G401.6 (cell line): ENCODE measurements around the gene PLIN5.
A peak's percentile ranks its signal among the peaks of the same experiment; 100 is the strongest.

ENCODE experiments used
- FAIRE-seq: peaks from 2 replicates; lab custom pipeline; 2012; peaks lifted over from hg19 to GRCh38; lab: Jason Lieb, UNC

PLIN5 gene, protein sequence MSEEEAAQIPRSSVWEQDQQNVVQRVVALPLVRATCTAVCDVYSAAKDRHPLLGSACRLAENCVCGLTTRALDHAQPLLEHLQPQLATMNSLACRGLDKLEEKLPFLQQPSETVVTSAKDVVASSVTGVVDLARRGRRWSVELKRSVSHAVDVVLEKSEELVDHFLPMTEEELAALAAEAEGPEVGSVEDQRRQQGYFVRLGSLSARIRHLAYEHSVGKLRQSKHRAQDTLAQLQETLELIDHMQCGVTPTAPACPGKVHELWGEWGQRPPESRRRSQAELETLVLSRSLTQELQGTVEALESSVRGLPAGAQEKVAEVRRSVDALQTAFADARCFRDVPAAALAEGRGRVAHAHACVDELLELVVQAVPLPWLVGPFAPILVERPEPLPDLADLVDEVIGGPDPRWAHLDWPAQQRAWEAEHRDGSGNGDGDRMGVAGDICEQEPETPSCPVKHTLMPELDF

DNA sequence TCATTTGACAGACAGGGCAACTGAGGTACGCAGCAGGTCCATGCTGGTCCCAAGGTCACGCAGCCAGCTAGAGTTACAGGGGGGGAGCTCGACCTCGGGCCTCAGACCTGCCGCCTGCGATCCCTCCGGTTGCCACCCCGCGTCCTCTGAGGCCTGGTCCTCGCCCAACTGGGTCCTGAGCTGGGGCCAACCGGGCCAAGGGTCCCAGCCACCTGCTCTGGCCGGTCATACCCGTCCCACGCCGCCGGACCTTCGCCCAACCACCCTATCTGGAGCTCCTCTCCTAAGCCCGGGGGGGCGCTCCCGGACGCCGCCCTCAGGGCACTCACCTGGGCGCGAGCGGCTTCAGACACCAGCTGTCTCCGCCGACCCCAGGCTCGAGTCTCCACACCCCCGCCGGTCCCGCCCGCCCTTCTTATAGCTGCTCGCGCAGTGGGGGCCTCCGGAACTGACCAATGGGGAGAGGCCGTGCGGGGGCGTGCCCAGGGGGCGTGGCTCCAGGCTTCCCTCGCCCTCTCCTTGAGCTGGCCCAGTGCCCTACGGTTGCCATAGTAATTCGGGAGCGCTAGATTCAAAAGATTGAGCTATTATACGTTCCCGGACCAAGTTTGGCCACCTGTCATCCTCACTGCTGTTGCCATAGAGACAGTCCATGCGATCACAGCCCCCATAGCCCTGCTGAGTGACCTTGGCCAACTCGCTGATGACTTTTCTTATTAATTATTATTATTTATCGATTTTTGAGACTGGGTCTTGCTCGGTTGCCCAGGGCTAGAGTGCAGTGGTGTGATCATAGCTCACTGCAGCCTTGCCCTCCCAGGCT is at the start of gene PLIN5:
Gene PLIN5 (minus strand): TSS at position 389 of the 823 bp plus-strand sequence. CDS start 1,150 bp downstream, outside the sequence.
- no peak for FAIRE-seq

DNA sequence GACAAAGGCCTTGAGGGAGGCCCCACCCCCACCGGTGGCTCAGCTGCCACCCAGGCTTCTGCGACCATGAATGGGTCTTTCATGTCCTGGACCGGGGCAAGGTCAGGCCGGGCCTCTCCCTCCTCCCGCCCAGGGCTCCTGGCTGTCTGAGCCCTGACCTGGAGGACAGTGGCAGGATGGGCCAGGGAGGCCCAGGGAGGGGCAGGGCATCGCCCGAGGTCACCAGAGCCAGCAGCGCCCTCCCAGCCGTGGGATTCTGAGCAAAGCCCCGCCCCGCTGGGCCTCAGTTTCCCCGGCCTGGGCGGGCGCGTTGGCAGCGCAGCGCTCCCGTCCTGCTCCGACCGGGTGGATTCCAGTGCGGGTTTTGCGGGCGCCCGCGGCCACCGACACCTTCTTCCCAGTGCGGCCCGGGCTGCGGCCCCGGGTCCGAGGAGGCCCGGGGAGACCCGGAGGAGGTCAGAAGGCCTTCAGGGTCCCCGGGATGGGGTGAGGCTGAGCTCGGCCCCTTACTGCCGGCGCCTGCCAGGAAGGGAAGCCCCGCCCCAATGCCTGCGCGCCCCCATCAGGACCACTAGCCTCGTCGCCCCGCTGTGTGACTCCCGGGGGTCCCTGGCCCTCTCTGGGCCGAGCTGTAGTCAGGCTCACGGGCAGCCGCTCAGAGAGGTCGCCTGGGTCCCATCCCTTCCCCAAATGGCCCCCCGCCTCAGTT is 49.1 kb upstream of the PLIN5 start:
- FAIRE-seq: no peak

DNA sequence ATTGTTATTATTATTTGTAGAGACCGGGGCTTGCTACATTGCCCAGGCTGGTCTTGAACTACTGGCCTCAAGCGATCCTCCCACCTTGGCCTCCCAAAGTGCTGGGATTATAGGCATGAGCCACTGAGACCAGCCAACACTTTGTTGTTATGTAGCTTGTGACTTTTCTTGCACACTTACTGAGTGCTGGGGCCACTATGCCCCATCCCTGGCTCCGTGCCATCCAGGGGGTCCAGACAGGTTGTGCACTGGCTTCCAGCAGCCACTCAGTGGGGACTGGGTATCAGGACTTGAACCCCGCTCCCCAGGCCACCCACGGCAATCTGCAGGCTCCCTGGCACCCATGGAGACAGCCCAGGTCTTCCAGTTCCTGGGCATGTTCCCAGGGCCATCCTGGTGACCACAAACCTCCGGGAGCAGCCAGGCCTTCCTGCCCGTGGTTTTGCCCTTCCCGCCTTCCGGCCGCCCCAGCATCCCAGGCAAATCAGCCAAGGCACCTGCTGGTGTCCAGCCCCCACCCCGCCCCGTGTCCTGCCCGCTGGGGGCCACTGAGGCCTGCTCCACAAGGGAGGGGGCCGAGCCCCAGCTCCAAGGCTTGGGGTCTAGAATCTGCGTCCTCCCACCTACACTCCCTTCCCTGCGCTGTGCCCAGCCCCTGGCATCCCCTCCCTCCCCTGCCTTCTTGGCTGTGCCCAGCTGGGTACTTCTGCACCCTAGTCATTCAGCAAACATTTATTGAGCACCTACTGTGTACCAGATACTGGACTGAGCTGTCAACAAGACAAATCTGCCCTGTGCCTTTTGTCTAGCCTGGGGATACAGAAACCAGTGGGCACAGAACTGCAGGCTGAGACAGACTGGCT is 48.2 kb upstream of the PLIN5 start:
- no peak for FAIRE-seq

DNA sequence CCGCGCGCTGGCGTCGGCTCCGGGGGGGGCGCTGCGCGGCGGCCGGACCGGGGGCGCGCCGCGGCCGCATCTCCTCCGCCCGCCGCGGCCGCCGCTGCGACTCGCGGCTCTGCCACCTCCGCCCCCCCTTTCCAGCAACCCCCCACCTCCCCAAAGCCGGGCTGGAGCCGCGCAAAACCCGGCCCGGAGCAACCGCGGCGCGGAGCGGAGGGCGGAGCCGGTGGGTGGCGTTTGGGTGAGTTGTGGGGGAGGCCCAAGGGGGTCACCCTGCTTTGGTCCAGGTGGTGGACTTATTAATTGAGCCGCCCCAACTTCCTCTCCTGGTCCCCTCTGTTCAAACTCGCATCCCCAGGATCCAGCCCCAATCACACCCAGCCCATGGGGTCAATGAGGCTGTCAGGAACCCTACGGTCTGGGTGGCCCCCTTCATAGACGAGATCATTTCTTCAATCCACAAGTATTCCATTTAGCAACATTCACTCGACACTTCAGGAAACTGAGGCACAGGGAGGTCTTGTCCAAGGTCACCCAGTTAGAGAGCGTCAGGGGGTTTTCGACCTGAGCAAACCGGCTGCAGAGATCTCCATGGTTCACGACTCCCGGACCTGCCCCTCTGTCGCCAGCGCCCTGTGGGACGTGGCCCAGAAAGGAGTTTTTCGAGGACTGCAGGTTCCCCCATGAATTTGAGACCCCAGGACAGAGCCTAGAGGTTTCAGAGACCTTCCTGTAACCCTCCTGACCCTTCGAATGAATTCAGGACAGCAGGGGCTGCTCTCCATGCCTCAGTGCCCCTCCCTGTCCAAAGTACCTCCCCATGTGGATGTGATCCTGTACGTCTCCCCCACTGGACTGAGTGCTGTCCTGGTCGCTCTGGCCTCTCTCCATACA is 46.9 kb upstream of the PLIN5 start:
- no peak for FAIRE-seq

DNA sequence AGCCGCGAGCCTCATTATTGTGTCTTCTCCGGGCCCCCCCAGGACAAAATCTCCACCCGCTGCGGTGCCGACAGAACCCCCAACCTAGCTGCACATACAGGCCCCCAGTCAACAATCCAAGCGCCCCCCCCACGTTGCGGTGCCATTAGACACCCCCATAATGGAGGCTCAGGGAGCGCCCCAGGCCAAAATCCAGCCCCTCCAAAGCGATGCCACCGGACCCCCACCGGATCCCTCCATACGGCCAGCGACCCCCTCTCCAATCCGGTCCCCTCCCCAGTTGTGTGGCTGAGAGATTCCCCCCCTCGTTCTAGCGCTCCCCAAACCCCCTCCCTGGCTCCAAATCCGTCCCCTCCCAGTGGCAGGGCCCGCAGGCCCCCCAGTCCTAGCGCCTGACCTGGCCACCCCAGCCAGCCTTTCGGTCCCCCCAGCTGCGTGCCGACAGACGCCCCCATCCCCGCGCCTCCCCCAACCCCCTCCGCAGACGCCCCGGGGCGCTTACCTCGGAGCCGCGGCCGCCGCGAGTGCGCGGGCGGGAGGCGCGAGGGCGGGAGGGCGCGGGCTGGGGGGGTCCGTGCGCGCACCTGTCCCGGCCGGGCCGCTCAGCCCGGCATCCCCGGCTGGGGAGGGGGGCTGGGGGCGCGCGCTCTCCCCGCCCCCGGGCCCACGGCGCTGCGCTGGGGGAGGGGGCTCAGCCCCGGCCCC is 46.1 kb upstream of the PLIN5 start:
- FAIRE-seq: no peak

DNA sequence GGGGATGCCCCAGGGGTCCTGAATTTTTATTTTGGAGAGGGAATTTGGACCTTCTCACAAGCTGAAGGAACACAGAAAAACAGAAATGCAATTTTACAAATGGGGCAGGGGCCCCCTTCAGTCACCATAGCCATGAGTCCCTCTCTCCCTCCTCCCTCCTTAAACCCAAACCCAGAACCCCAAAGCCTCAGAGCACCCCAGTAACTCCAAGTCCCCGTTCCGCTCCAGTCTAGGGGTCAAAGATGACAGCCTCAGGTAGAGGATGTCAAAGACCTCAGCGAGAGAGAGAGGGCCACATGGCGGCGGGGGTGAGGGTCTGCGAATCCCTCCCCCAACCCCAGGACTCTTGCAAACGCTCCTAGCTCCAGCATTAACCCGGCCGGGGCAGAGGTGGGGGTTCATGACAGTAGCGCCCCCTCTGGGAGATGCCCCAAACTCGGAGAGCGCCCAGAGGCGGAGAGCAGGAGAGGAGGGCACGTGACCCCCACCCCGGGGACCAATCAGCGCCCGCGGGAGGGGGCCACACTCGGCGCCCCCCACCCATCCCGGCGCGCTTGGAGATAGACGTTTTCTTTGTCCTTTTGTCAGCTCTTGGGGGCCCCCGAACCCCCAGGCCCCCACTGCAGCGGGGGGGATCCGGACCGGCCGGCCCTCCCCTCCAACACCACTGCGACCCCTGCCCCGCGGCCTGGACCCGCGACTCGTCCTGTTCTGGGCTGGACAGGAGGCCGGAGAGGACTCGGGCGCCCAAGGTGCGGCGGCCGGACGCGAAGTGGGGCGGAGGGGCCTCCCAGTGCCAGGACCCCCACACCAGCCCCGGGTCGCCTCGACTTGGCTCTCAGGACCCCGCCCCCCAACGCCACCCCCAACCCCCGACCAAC is 45.2 kb upstream of the PLIN5 start:
- FAIRE-seq: no peak

DNA sequence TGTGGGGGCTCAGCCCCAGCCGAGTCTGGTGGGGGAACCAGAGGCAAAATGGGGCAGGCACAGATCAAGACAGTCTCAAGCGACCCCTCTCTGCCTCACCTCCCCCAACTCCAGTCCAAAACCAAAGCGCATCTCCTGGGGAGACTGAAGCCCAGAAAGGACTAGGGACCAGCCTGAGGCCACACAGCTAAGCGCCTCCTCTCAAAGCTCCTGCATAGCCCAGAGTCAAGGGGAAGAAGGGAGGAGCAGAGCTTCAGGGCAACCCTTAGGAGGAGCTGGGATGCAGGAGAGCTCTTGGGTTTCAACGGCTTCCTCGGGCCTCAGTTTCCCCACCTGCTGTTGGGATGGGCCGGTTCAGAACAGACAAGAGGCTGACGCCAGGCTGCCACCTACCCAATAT is 44.4 kb upstream of the PLIN5 start:
- no peak for FAIRE-seq

DNA sequence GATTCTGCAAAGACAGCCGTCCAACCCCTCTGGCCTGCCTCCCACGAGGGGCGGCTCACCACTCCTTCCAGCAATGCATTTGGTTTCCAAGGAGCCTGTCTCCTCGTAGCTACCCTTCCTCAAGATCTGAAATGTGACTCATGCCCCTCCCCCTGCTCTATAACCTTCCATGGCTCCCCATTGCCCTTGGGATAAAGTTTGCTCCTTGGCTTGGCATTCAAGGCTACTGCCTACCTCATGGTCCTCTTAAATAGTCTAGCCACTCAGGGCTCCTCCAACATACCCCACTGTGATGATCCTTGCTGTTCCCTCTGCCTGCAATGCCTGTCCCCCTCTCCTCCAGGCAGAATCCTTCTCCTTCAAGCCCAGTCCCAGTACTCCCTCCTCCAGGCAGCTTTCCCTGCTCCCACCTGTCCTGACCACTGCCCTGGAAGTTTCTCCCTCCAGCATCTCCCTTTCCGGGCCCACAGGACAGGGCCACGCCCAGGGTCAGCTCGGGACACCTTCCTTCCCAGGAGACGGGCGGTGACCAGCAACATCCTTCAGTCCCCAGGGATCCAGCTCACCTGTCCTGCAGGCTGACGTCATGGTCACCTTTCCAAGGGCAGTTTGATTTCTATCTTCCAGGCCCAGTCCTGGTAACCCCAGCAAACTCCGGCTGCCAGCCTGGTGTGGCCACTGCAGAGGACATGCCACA is 43.7 kb upstream of the PLIN5 start:
- FAIRE-seq: no peak

DNA sequence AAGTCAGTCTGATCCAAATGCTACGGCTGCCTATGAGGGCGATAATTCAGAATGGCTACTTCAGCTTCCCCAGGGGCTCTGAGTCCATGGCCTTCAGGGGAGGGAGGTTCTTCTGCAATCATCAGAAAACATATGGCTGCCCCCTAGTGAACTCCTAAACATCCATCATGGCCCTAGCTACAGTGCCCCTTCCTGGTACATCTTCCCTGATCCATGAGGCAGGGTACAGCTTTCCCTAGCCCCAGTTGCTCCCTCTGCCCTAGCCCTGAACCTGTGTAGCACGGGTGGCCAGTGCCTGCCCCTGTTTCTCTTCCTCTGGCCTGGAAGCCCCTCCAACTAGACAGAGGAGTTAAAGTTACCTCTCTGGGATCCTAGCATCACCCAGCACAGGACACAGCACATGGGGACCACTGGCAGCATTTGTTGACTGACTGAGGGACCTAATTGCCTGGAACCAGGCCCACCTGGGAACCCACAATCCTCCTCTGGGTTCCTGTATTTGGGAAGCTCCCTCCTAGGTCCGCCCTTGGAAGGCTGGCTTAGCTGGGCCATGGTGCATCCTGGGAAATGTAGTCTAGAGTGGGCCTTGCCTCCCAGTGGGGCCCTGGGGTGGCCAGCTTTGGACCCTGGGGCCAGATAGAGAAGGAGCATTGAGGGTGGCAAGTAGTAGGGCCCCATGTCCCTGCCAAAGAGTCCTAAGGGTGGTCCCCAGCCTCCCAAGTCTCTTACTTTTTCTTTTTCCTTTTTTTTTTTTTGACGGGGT is 42.2 kb upstream of the PLIN5 start:
- FAIRE-seq: peak; percentile 60

DNA sequence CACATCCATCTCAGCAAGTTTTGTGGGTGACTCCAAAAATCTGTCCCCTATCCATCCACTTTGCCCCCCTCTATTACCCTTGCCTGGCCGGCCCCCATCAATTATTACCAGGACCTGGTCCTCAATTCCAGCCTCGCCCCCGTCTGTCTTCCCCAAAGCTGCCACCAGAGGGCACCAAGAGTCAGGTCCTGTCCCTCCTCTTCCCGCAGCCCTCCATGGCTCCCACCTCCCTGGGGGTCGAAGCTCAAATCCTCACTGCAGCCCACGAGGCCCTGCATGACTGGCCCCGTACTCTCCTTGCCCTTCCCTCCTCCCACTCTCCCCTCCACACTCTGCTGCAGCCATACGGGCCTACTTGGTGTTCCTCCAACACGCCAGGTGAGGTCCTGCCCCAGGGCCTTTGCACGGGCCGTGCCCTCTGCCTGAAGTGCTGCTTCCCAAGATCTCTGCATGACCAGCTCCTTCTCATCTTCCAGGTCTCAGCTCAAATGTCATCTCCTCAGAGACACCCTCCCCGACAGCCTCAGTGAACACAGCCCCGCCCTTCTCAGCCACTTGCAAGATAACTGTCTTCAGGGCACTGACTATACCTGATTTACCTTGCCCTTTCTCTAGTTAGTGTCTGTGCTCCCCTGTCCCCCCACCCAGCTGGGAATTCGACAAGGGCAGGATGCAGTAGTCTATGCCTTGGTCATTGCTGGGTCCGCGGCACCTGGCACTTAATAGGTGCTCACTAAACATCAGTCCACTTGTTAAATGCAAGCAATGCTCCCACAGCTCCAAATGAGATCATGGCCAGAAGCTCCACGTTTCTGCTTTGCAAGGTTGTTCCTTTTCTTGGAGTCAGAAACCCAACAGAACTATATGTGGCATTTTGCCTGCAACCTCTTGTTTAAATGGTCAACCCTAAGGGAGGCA is 41.3 kb upstream of the PLIN5 start:
- no peak for FAIRE-seq

DNA sequence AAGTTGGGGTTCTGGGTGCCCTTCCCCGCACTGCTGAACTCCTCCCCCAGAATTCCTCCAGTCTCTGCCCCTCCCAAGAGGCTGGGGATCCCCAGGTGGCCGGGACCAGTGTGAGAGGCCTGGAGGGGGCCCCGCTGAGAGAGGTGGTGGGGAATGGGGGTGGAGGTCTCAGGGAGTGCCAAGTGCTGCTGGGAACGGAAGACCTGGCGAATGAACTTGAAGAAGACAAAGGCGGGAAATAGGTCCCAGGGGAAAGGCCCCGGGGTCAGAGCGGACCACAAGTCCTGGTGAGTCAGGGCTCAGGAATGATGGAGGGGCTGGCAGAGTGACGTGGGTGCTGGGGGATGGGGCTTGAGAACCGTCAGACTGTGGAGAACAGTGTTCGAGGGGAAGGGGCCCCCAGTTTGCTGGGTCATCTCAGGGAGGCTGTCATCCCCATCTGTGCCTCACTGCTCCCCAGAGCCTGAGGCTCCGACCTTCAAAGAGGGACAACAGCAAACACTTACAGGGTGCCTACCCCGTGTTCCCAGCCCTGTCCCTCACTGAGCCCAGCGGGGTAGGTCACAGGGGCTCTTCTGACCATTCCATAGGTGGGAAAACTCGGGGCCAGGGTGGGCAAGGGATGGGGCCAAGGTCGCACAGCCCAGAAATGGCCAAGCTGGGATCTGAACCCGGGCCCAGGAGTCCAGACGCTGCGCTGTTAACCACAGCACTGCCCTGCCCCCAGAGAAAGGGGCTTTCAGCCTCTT is 40.4 kb upstream of the PLIN5 start:
- no peak for FAIRE-seq

DNA sequence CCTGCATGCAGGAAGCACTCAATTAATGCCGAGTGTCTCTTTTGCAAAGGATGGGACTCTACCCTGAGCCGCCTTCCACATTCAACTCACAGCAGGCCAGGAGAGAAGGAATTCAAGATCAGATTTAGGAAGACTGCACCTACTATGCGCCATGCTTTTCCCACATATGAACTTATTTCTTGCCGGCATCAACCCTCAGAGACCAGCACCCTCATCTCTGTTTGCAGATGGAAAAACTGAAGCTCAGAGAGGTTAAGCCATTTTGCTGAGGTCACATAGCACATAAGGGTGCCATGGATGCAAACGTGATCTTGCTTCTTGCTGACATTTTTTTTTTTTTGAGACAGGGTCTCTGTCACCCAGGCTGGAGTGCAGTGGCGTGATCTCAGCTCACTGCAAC is 38.7 kb upstream of the PLIN5 start:
- FAIRE-seq: no peak

DNA sequence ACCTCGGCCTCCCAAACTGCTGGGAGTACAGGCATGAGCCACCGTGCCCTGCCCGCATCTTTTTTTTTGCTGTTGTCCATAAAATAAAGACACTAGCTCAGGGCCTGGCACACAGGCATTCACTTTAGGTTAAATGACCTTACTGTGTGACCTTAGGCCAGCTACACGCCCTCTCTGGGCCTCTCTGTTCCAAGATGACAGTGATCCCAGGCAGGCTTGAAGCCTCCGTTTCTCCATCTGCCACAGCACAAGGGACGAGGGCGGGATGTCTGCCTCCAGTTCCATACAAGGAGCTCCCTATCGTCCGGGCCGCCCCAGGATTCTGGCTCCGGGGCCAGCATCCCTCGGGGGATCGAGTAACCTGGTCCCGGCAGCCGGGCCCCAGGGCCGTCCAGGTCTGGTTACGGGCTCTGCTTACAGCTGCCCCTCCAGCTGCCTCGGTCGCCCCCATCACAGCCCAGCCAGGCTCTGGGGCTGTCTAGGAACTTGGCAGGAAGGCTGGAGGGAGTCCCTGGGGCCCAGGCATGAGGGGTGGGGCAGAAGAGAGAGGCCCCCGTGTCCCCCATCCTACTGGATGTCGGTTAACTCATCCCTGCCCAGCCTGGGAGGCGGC is 36.4 kb upstream of the PLIN5 start:
- FAIRE-seq: no peak

DNA sequence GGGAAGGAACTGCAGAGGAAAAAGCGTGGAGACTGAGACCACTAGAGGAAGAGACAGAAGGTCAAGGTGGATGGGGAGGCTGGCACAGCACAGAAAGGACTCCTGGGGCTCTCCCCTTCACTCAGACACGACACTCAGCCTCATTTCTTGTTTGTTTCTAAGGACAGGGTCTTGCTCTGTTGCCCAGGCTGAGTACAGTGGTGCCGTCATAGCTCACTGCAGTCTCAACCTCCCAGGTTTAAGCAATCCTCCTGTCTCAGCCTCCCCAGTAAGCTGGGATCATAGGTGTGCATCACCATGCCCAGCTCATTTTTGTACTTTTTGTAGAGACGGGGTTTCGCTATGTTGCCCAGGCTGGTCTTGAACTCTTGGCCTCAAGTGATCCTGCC is 35.9 kb upstream of the PLIN5 start:
- no peak for FAIRE-seq

DNA sequence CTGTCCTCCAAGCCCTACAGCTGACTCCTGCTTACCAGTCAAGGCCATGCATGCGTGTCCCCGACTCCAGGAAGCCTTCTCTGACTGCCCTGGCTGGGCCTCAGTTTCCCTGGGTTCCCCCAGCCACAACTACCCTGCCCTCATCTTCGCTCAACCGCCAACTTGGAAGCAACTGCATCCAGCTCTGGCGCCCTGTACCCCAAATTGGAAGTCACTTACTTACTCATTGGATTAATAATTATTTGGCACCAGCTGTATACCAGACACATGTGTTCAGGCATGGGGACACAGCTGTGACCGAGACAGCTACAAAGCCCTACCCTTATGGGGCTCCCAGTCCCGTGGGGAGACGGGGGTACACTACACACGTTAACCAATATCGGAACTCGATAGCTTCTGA is 35.4 kb upstream of the PLIN5 start:
- no peak for FAIRE-seq
